HCT116 (cell line): ENCODE measurements around the gene C1orf35. TPM values are rescaled to one million over a fixed set of nuclear protein-coding genes. Genes with fewer than 3 reads are reported as not detected.

Experiments used
- ATAC-seq: fragments of 200-7000 bp; cut with Tn5 transposase; 2 replicates; pipeline ENCODE4 v1.9.1; 2020; ENCODE audit warnings: mild to moderate bottlenecking, moderate library complexity
- BruUV-seq: library from RNA; stranded (reverse); fragments of 400-500 nt; replicated peaks from 2 replicates; lab custom pipeline; 2021; lab: Mats Ljungman, UMichigan
- CTCF ChIA-PET: fragments of 300-600 bp; sonication (Branson Sonifier 250); formaldehyde crosslinking; loops from one replicate; lab custom pipeline; 2021; ENCODE audit warnings: antibody characterized with exemption; lab: Charles Lee
- POLR2A ChIA-PET: fragments of 300-600, 350-600 bp; sonication (Branson Sonifier 250); formaldehyde crosslinking; loops from one replicate; lab custom pipeline; 2021; ENCODE audit warnings: antibody characterized with exemption; lab: Charles Lee
- RAD21 ChIA-PET, 2 experiments: fragments of 300-600 bp; sonication (Branson Sonifier 250); formaldehyde crosslinking; loops; one replicate each; lab custom pipeline; 2023; ENCODE audit warnings: low total read pairs in 2 of 2; ENCODE audit not compliant: uncharacterized antibody in 2 of 2, unreplicated experiment in 2 of 2, low non-redundant PET in 1 of 2; lab: Charles Lee
- DNase-seq: peaks from one replicate; pipeline ENCODE4 v3.0.0-alpha.2; 2010; ENCODE audit warnings: low read depth, low spot score
- H2AFZ ChIP-seq: fragments of 200-600 bp; shearing (Covaris generic), sonication (generic); 2 replicates; pipeline ENCODE4 v1.6.1; 2017; ENCODE audit warnings: low read depth, mixed run types, mixed read lengths, antibody characterized with exemption, low read length; ENCODE audit not compliant: poor library complexity, severe bottlenecking
- H3K27ac ChIP-seq: 2 replicates; pipeline ENCODE4 v1.5.1; 2012; ENCODE audit warnings: low read depth, low read length
- H3K27me3 ChIP-seq: fragments of 200-600 bp; sonication (generic); 2 replicates; pipeline ENCODE4 v1.6.1; 2016; ENCODE audit warnings: mixed run types, low read length, mixed read lengths; ENCODE audit not compliant: insufficient read depth
- H3K36me3 ChIP-seq, 2 experiments: fragments of 200-500 bp in 1 of 2; fragments of 200-600 bp in 1 of 2; sonication (Bioruptor generic) in 1 of 2; sonication (generic) in 1 of 2; 2 replicates each; pipeline versions ENCODE4 v1.5.1 to v1.6.1; 2014 to 2016; ENCODE audit warnings: low read length in 2 of 2, inconsistent platforms in 1 of 2, mixed read lengths in 1 of 2, mixed run types in 1 of 2; ENCODE audit not compliant: insufficient read depth in 2 of 2, control insufficient read depth in 1 of 2
- H3K4me1 ChIP-seq, 2 experiments: fragments of 200-600 bp in 1 of 2; sonication (generic) in 1 of 2; 2 replicates each; pipeline versions ENCODE4 v1.5.1 to v1.6.1; 2012 to 2017; ENCODE audit warnings: low read length in 2 of 2, inconsistent platforms in 1 of 2, mild to moderate bottlenecking in 1 of 2, mixed read lengths in 1 of 2, mixed run types in 1 of 2, moderate library complexity in 1 of 2; ENCODE audit not compliant: insufficient read depth in 2 of 2, control insufficient read depth in 1 of 2
- H3K4me2 ChIP-seq: fragments of 200-600 bp; sonication (generic); 2 replicates; pipeline ENCODE4 v1.6.1; 2017; ENCODE audit warnings: mixed run types, low read length, mixed read lengths
- H3K4me3 ChIP-seq, 2 experiments: fragments of 200-600 bp in 1 of 2; sonication (generic) in 1 of 2; replicated peaks in 1 of 2; 2 replicates each; pipeline ENCODE4 v1.5.1; 2011 to 2016; ENCODE audit warnings: low read length in 2 of 2, control low read depth in 1 of 2, low read depth in 1 of 2, mild to moderate bottlenecking in 1 of 2, mixed read lengths in 1 of 2, mixed run types in 1 of 2
- H3K79me2 ChIP-seq: fragments of 200-600 bp; sonication (generic); 2 replicates; pipeline ENCODE4 v1.6.1; 2017; ENCODE audit warnings: mild to moderate bottlenecking, mixed run types, low read length, moderate library complexity, mixed read lengths; ENCODE audit not compliant: insufficient read depth
- H3K9ac ChIP-seq: fragments of 200-600 bp; sonication (generic); 2 replicates; pipeline ENCODE4 v1.6.1; 2016; ENCODE audit warnings: low read length, mixed read lengths
- H3K9me2 ChIP-seq: fragments of 200-600 bp; sonication (generic), shearing (Covaris generic); 2 replicates; pipeline ENCODE4 v1.6.1; 2017; ENCODE audit warnings: mixed run types, mild to moderate bottlenecking, moderate library complexity; ENCODE audit not compliant: insufficient read depth
- H3K9me3 ChIP-seq, 2 experiments: fragments of 200-500 bp in 1 of 2; fragments of 200-600 bp in 1 of 2; sonication (Bioruptor generic) in 1 of 2; sonication (generic) in 1 of 2; 2 replicates each; pipeline ENCODE4 v1.6.1; 2014 to 2017; ENCODE audit warnings: low read length in 2 of 2, mixed read lengths in 2 of 2, inconsistent platforms in 1 of 2, low read depth in 1 of 2, mild to moderate bottlenecking in 1 of 2, mixed run types in 1 of 2, moderate library complexity in 1 of 2; ENCODE audit not compliant: control insufficient read depth in 1 of 2, insufficient read depth in 1 of 2
- H4K20me1 ChIP-seq: fragments of 200-600 bp; sonication (generic), shearing (Covaris generic); 2 replicates; pipeline ENCODE4 v1.6.1; 2017; ENCODE audit warnings: mixed run types, mild to moderate bottlenecking, moderate library complexity; ENCODE audit not compliant: insufficient read depth
- FOSL1 ChIP-seq: IDR thresholded peaks from 2 replicates; pipeline ENCODE4 v1.6.1; 2012; ENCODE audit warnings: low read depth
- JUND ChIP-seq: IDR thresholded peaks from 2 replicates; pipeline ENCODE4 v1.6.1; 2012
- POLR2AphosphoS5 ChIP-seq: IDR thresholded peaks from 2 replicates; pipeline ENCODE4 v1.6.1; 2011; ENCODE audit warnings: mild to moderate bottlenecking, low read depth, low read length, moderate library complexity
- RAD21 ChIP-seq: IDR thresholded peaks from 2 replicates; pipeline ENCODE4 v1.6.1; 2012; ENCODE audit warnings: low read depth, mild to moderate bottlenecking
- SP1 ChIP-seq: IDR thresholded peaks from 2 replicates; pipeline ENCODE4 v1.6.1; 2012; ENCODE audit warnings: low read depth
- YY1 ChIP-seq: IDR thresholded peaks from 2 replicates; pipeline ENCODE4 v1.6.1; 2011; ENCODE audit warnings: low read length, low read depth, moderate library complexity, mild to moderate bottlenecking; ENCODE audit not compliant: insufficient replicate concordance; ENCODE audit errors: extremely low read depth
- ZFX ChIP-seq: fragments of 450-650 bp; IDR thresholded peaks from 2 replicates; pipeline ENCODE4 v1.6.1; 2017
- ZNF274 ChIP-seq: fragments of 200-500 bp; sonication (Bioruptor generic); IDR thresholded peaks from 2 replicates; pipeline ENCODE4 v1.6.1; 2014; ENCODE audit warnings: mild to moderate bottlenecking, low read depth, low read length, inconsistent platforms
- intact Hi-C: fragments of 100-400 bp; cut with micrococcal nuclease; formaldehyde crosslinking; loops from 2 replicates; pipeline ENCODE4 v1.10.0; 2022
- total RNA-seq: library from RNA; stranded (reverse); gene quantifications from one replicate; pipeline ENCODE4 v1.2.1, GENCODE V29; 2021; ENCODE audit not compliant: unreplicated experiment
- TF ChIP-seq, protein P1 (sequence below): IDR thresholded peaks from 2 replicates; pipeline ENCODE4 v1.6.1; 2012; ENCODE audit warnings: low read depth
- TF ChIP-seq, protein P2 (sequence below): IDR thresholded peaks from 2 replicates; pipeline ENCODE4 v1.6.1; 2012

Gene C1orf35
- total RNA-seq, 1 experiment from 2014 or later = 26.1 TPM

DNA sequence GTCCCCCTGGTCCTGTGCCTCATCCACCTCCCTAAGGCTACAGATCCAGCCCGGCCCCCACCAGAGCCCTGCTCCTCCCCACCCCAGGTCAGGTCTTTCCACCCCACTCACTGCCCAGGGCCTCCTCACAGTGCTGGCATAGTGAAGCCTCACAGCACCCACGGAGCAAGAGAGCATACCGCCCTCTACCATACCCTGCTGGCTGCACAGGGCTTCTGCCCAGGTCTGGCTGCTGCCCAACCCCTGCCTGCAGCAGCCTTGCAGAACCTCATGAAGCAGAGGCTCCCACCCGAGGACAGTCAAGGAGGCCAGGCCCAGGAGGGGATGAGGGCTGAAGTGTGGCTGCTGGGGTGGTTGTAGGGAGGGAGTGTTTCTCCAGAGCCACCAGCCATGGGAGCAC lies 40.3 kb downstream of the C1orf35 start:
- DNase-seq (no peak), ATAC-seq (no peak)
- TF ChIP-seq SP1 = no peak
- no peak for TF ChIP-seq YY1
- TF ChIP-seq RAD21 = no peak
- TF ChIP-seq ZNF274 = no peak
- no peak overlapping the region for H3K4me3 ChIP-seq
- POLR2A ChIA-PET = no interaction called here
- no peak overlapping the region for H3K4me2 ChIP-seq
- no TSS peak for BruUV-seq
- no peaks in the 10 kb centered on the region for H3K36me3 ChIP-seq
- RAD21 ChIA-PET = no interaction called here
- H3K27ac ChIP-seq = no peak overlapping the region
- intact Hi-C loops = no loop called here
- H3K79me2 ChIP-seq = no peaks in the 10 kb centered on the region
- no peaks in the 10 kb centered on the region for H4K20me1 ChIP-seq
- H2AFZ ChIP-seq = no peak overlapping the region
- H3K9me2 ChIP-seq = no peaks in the 10 kb centered on the region
- H3K9me3 ChIP-seq = no peaks in the 10 kb centered on the region
- H3K9ac ChIP-seq = no peak overlapping the region
- 0 out of 2 replicates have a peak, but pooled peaks cover 6% of the 10 kb centered on the region for H3K27me3 ChIP-seq
- peaks cover 0 to 12% of the 10 kb centered on the region in 2 experiments; a peak in 2 of 4 replicates for H3K4me1 ChIP-seq
- CTCF ChIA-PET = no interaction called here

DNA sequence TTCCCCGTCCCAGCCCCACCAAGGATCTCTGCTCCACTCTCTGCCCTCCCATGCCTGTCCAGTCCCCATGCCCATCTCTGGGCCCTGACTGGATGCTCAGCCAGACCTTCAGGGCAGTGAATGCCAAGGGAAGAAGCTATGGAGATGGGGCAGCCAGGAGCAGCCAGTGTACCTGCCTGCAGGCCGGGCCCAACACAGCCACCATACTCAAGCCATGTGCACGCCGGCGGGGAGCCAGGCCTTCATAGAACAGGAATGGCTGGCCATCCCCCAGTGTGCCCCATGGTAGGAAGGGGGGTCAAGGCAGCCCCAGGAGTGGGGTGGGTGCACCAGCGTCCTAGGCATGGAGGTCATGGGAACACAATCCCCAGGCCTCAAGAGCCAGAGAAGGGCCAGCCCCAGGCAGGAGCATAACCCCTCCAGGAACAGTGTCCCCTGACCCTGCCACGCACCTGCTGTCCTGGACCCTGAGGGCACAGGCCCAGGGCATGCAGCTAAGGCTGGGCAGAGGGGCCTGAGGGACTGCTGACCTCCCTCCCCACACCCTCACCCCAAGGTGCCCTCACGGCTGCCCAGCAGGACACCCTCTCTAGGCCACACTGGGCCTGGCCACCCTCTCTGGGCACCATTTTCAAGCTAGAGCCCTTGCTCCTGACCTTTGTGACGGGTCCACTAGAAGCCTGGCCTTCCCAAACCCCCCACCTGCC lies 40.9 kb downstream of the C1orf35 start:
- CTCF ChIA-PET = no interaction called here

More for the DNA sequence above, 40.9 kb downstream of the C1orf35 start:
- Histone ChIP-seq H2AFZ (no peak overlapping the region), H3K27ac (no peak overlapping the region), H4K20me1 (no peaks in the 10 kb centered on the region), H3K4me2 (no peak overlapping the region), H3K4me3 (no peak overlapping the region), H3K9me3 (no peaks in the 10 kb centered on the region), H3K79me2 (no peaks in the 10 kb centered on the region), H3K9me2 (no peaks in the 10 kb centered on the region), H3K4me1 (peaks cover 0 to 12% of the 10 kb centered on the region in 2 experiments; a peak in 2 of 4 replicates), H3K36me3 (no peaks in the 10 kb centered on the region), H3K9ac (no peak overlapping the region), H3K27me3 (0 out of 2 replicates have a peak, but pooled peaks cover 6% of the 10 kb centered on the region)
- DNase-seq (no peak), ATAC-seq (no peak)
- intact Hi-C loops = no loop called here
- POLR2A ChIA-PET = no interaction called here
- RAD21 ChIA-PET = no interaction called here
- TF ChIP-seq JUND (no peak), SP1 (no peak), FOSL1 (no peak), ZNF274 (no peak), POLR2AphosphoS5 (no peak), ZFX (no peak), YY1 (no peak)
- TF ChIP-seq, protein P1, sequence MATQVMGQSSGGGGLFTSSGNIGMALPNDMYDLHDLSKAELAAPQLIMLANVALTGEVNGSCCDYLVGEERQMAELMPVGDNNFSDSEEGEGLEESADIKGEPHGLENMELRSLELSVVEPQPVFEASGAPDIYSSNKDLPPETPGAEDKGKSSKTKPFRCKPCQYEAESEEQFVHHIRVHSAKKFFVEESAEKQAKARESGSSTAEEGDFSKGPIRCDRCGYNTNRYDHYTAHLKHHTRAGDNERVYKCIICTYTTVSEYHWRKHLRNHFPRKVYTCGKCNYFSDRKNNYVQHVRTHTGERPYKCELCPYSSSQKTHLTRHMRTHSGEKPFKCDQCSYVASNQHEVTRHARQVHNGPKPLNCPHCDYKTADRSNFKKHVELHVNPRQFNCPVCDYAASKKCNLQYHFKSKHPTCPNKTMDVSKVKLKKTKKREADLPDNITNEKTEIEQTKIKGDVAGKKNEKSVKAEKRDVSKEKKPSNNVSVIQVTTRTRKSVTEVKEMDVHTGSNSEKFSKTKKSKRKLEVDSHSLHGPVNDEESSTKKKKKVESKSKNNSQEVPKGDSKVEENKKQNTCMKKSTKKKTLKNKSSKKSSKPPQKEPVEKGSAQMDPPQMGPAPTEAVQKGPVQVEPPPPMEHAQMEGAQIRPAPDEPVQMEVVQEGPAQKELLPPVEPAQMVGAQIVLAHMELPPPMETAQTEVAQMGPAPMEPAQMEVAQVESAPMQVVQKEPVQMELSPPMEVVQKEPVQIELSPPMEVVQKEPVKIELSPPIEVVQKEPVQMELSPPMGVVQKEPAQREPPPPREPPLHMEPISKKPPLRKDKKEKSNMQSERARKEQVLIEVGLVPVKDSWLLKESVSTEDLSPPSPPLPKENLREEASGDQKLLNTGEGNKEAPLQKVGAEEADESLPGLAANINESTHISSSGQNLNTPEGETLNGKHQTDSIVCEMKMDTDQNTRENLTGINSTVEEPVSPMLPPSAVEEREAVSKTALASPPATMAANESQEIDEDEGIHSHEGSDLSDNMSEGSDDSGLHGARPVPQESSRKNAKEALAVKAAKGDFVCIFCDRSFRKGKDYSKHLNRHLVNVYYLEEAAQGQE = no peak
- TF ChIP-seq, protein P2, sequence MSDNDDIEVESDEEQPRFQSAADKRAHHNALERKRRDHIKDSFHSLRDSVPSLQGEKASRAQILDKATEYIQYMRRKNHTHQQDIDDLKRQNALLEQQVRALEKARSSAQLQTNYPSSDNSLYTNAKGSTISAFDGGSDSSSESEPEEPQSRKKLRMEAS = no peak
- no TSS peak for BruUV-seq
